A172 (cell line): Measurements from ENCODE around the gene NACC1. TPM values are rescaled to one million over a fixed set of nuclear protein-coding genes. Genes with fewer than 3 reads are reported as not detected.

Source experiments
- DNase-seq: peaks from one replicate; pipeline ENCODE4 v3.0.0-alpha.2; 2015; ENCODE audit warnings: low spot score
- total RNA-seq: library from RNA; depleted of rRNA; stranded (reverse); fragments of >200 nt; shearing (Covaris generic); gene quantifications from 2 replicates; pipeline ENCODE4 v1.2.3, GENCODE V29; 2014

The NACC1 gene
- total RNA-seq, 1 experiment from 2014 or later = 101 TPM

GRCh38 chr19:13087795-13088537 is 30.1 kb upstream of the NACC1 start:
- no peak for DNase-seq

GRCh38 chr19:13089139-13089856 is 28.8 kb upstream of the NACC1 start:
- peak; percentile 22 for DNase-seq

- no peak for DNase-seq
These were observed 28.1 kb upstream of the NACC1 start for GRCh38 chr19:13089857-13090507.

GRCh38 chr19:13090511-13091231 is 27.4 kb upstream of the NACC1 start:
- no peak for DNase-seq

GRCh38 chr19:13091400-13092157 is 26.5 kb upstream of the NACC1 start:
- peak; percentile 43 for DNase-seq

- DNase-seq = no peak
These were observed 25.9 kb upstream of the NACC1 start for GRCh38 chr19:13092158-13092543.

GRCh38 chr19:13092606-13093235 is 25.3 kb upstream of the NACC1 start:
- peak; percentile 23 for DNase-seq

GRCh38 chr19:13093407-13094105 is 24.5 kb upstream of the NACC1 start:
- peak; percentile 91 for DNase-seq

- DNase-seq = no peak
These were observed 24.0 kb upstream of the NACC1 start for GRCh38 chr19:13094106-13094504.

GRCh38 chr19:13094771-13095392 is 23.2 kb upstream of the NACC1 start:
- DNase-seq = no peak

GRCh38 chr19:13095393-13095784 is 22.7 kb upstream of the NACC1 start:
- DNase-seq = no peak

- DNase-seq = no peak
These were observed 21.8 kb upstream of the NACC1 start for GRCh38 chr19:13095934-13096927.

GRCh38 chr19:13097033-13097462 is 21.0 kb upstream of the NACC1 start:
- DNase-seq = no peak

GRCh38 chr19:13097463-13098258 is 20.4 kb upstream of the NACC1 start:
- DNase-seq = no peak

GRCh38 chr19:13098277-13099072 is 19.6 kb upstream of the NACC1 start:
- no peak for DNase-seq

GRCh38 chr19:13099073-13099999 is 18.7 kb upstream of the NACC1 start:
- no peak for DNase-seq
